Measurements from ENCODE around the gene OR9I1. TPM values are rescaled to one million over a fixed set of nuclear protein-coding genes. Genes with fewer than 3 reads are reported as not detected.

OR9I1 gene
- total and polyA plus RNA-seq, 2 of the 13 experiments (the other 11 are each of a cell fraction or from before 2014, with no cell fraction given), result not detected

- no peak for TF ChIP-seq ZXDC (CRISPR knock-in tag; IDR thresholded peaks at IDR 0.05)
- 0 out of 2 replicates have a peak, but pooled peaks have one; percentile 67 for TF ChIP-seq AKAP8 (CRISPR knock-in tag; IDR thresholded peaks at IDR 0.05)
- TF ChIP-seq CENPBD1 (CRISPR knock-in tag; IDR thresholded peaks at IDR 0.05; ENCODE audit: borderline replicate concordance, low read depth), result no peak
- no peak for TF ChIP-seq RAD21 (CRISPR knock-in tag; IDR thresholded peaks at IDR 0.05)
- peak; percentile 80; the same call in 1 of the 2 replicates for TF ChIP-seq HMG20B (CRISPR knock-in tag; conservative IDR thresholded peaks at IDR 0.05)
- peak; percentile 55; the same call in 1 of the 2 replicates for TF ChIP-seq FOXC1 (CRISPR knock-in tag; IDR thresholded peaks at IDR 0.05; ENCODE audit: borderline replicate concordance)
- no peak for TF ChIP-seq PLSCR1 (CRISPR knock-in tag; IDR thresholded peaks at IDR 0.05; ENCODE audit: borderline replicate concordance)
- TF ChIP-seq ZNF282 (IDR thresholded peaks at IDR 0.05; ENCODE audit: partially characterized antibody), result no peak
- no peak for TF ChIP-seq SMC3 (IDR thresholded peaks at IDR 0.05; ENCODE audit: low read length)
- no peak for TF ChIP-seq ZNF629 (CRISPR knock-in tag; conservative IDR thresholded peaks at IDR 0.05)
- TF ChIP-seq MEIS1 (CRISPR knock-in tag; IDR thresholded peaks at IDR 0.05; ENCODE audit: borderline replicate concordance), result 0 out of 2 replicates have a peak, but pooled peaks have one; percentile 31
- TF ChIP-seq HMG20A (CRISPR knock-in tag; IDR thresholded peaks at IDR 0.05; ENCODE audit: borderline replicate concordance), result peak; percentile 93
- no peak for TF ChIP-seq ZNF431 (CRISPR knock-in tag; IDR thresholded peaks at IDR 0.05; ENCODE audit: borderline replicate concordance, low read depth)
- no peak for TF ChIP-seq HINFP (CRISPR knock-in tag; IDR thresholded peaks at IDR 0.05; ENCODE audit: low read depth)
- TF ChIP-seq SMARCE1 (IDR thresholded peaks at IDR 0.05; ENCODE audit: borderline replicate concordance), result no peak
- no peak for TF ChIP-seq ZNF780A (CRISPR knock-in tag; IDR thresholded peaks at IDR 0.05)
- no peak for TF ChIP-seq ATF7 (IDR thresholded peaks at IDR 0.05)
- TF ChIP-seq ATF7 (CRISPR knock-in tag; IDR thresholded peaks at IDR 0.05), result no peak
- TF ChIP-seq MIER3 (CRISPR knock-in tag; IDR thresholded peaks at IDR 0.05; ENCODE audit: borderline replicate concordance), result peak; percentile 82; the same call in 1 of the 2 replicates
- no peak for TF ChIP-seq ETS1 (CRISPR knock-in tag; IDR thresholded peaks at IDR 0.05)
- no peak for TF ChIP-seq BCL3 (CRISPR knock-in tag; IDR thresholded peaks at IDR 0.05)
These were observed 40.3 kb upstream of the OR9I1 start (continued) for GRCh38 chr11:58165504-58166106.
